MM.1S (cell line): ENCODE data around the gene CLASP1.

Experiments used
- EZH2 ChIP-seq: fragments of 300-600 bp; sonication (generic); optimal IDR thresholded peaks from 2 replicates; pipeline ENCODE3; 2017; ENCODE audit warnings: low read depth, mild to moderate bottlenecking, antibody characterized with exemption, low read length, mixed read lengths
- EZH2phosphoT487 ChIP-seq: fragments of 300-600 bp; sonication (generic); IDR thresholded peaks from 2 replicates; pipeline ENCODE4 v1.6.1; 2018; ENCODE audit warnings: antibody characterized with exemption, low read length
- TF ChIP-seq, protein P1 (sequence below): fragments of 300-600 bp; sonication (generic); IDR thresholded peaks from 2 replicates; pipeline ENCODE4 v1.5.1; 2016; ENCODE audit warnings: antibody characterized with exemption, low read length, mixed read lengths

DNA sequence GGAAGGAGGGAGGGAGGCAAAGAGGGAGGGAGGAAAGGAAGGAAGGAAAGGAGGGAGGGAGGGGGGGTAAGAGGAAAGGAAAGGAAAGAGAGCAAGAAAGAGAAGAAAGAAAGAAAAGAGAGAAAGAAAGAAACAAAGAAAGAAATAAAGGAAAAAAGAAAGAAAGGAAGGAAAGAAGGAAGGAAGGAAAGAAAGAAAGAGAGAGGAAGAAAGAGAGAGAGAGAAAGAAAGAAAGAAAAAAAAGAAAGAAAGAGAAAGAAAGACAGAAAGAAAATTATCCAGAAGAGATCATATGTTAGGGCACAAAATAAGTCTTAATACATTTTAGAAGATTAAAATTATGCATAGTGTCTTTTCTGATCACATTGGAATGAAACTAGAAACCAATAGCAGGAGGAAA is 339.9 kb downstream of the CLASP1 start:
- TF ChIP-seq EZH2phosphoT487 (no peak), EZH2 (no peak)
- TF ChIP-seq, protein P1, sequence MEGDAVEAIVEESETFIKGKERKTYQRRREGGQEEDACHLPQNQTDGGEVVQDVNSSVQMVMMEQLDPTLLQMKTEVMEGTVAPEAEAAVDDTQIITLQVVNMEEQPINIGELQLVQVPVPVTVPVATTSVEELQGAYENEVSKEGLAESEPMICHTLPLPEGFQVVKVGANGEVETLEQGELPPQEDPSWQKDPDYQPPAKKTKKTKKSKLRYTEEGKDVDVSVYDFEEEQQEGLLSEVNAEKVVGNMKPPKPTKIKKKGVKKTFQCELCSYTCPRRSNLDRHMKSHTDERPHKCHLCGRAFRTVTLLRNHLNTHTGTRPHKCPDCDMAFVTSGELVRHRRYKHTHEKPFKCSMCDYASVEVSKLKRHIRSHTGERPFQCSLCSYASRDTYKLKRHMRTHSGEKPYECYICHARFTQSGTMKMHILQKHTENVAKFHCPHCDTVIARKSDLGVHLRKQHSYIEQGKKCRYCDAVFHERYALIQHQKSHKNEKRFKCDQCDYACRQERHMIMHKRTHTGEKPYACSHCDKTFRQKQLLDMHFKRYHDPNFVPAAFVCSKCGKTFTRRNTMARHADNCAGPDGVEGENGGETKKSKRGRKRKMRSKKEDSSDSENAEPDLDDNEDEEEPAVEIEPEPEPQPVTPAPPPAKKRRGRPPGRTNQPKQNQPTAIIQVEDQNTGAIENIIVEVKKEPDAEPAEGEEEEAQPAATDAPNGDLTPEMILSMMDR = no peak
